Fibroblast of lung (primary cell): ENCODE data around the gene PIK3R6. TPM values are rescaled to one million over a fixed set of nuclear protein-coding genes. Genes with fewer than 3 reads are reported as not detected.

Experiments used
- DNase-seq, 2 donors: peaks; one replicate each; pipeline versions ENCODE4 v3.0.0 to v3.0.0-alpha.2; 2010; ENCODE audit warnings: low read depth in 2 of 2
- H2AFZ ChIP-seq: 2 replicates; pipeline ENCODE4 v1.5.1; 2012; ENCODE audit warnings: low read length, control low read depth, inconsistent platforms
- H3K27ac ChIP-seq: 2 replicates; pipeline ENCODE4 v1.5.1; 2011; ENCODE audit warnings: low read length, control low read depth; ENCODE audit not compliant: insufficient read depth
- H3K27me3 ChIP-seq: 2 replicates; pipeline ENCODE4 v1.5.1; 2011; ENCODE audit warnings: mild to moderate bottlenecking, low read length; ENCODE audit not compliant: control insufficient read depth, insufficient read depth
- H3K36me3 ChIP-seq: 2 replicates; pipeline ENCODE4 v1.5.1; 2011; ENCODE audit warnings: low read length; ENCODE audit not compliant: control insufficient read depth, insufficient read depth
- H3K4me1 ChIP-seq: 2 replicates; pipeline ENCODE4 v1.5.1; 2011; ENCODE audit warnings: low read length; ENCODE audit not compliant: control insufficient read depth, insufficient read depth; ENCODE audit errors: extremely low read depth
- H3K4me2 ChIP-seq: 2 replicates; pipeline ENCODE4 v1.5.1; 2011; ENCODE audit warnings: low read length, control low read depth; ENCODE audit not compliant: insufficient read depth; ENCODE audit errors: extremely low read depth
- H3K4me3 ChIP-seq, 4 experiments: fragments of 200-600 bp in 1 of 4; sonication (generic) in 1 of 4; replicated peaks in 1 of 4; 2 replicates each; pipeline ENCODE4 v1.5.1; 2011 to 2016; ENCODE audit warnings: low read length in 4 of 4, low read depth in 3 of 4, mild to moderate bottlenecking in 3 of 4, control low read depth in 2 of 4, inconsistent platforms in 1 of 4, mixed read lengths in 1 of 4; ENCODE audit not compliant: insufficient read depth in 1 of 4; ENCODE audit errors: control extremely low read depth in 1 of 4
- H3K79me2 ChIP-seq: 2 replicates; pipeline ENCODE4 v1.5.1; 2012; ENCODE audit warnings: mild to moderate bottlenecking, low read length, inconsistent platforms; ENCODE audit not compliant: control insufficient read depth, insufficient read depth
- H3K9ac ChIP-seq: 2 replicates; pipeline ENCODE4 v1.5.1; 2011; ENCODE audit warnings: mild to moderate bottlenecking, low read length, control low read depth; ENCODE audit not compliant: insufficient read depth
- H3K9me3 ChIP-seq: 2 replicates; pipeline ENCODE4 v1.5.1; 2012; ENCODE audit warnings: low read depth, low read length; ENCODE audit not compliant: control insufficient read depth, insufficient read depth
- H4K20me1 ChIP-seq: 2 replicates; pipeline ENCODE4 v1.5.1; 2011; ENCODE audit warnings: low read length; ENCODE audit not compliant: control insufficient read depth, insufficient read depth; ENCODE audit errors: extremely low read depth
- CTCF ChIP-seq, 2 donors: IDR thresholded peaks in 1 of 2; conservative IDR thresholded peaks in 1 of 2; 1 replicate in 1 of 2; 2 replicates in 1 of 2; pipeline ENCODE4 v1.5.1; 2011 to 2012; ENCODE audit warnings: low read length in 2 of 2, control low read depth in 1 of 2, inconsistent platforms in 1 of 2, low read depth in 1 of 2, mild to moderate bottlenecking in 1 of 2
- EZH2 ChIP-seq: IDR thresholded peaks from 2 replicates; pipeline ENCODE4 v1.5.1; 2012; ENCODE audit warnings: low read length, control low read depth, mild to moderate bottlenecking; ENCODE audit errors: missing control alignments
- polyA plus RNA-seq, 2 donors: library from polyadenylated mRNA; depleted of rRNA in 1 of 2; stranded (reverse) in 1 of 2; unstranded in 1 of 2; fragments of >200 nt; gene quantifications; 2 replicates each; pipeline ENCODE4 v1.2.1, GENCODE V29; 2011 to 2012; ENCODE audit warnings: missing spikeins in 1 of 2
- total RNA-seq: library from RNA; depleted of rRNA; stranded (reverse); fragments of >200 nt; gene quantifications from 2 replicates; pipeline ENCODE4 v1.2.1, GENCODE V29; 2014

Gene PIK3R6
- total and polyA plus RNA-seq, 2 donors (not counting 1 experiment from before 2014, with no cell fraction given) = 0.02 TPM; not detected in 1

GRCh38 chr17:8892338-8892690 lies 24.8 kb upstream of the PIK3R6 start:
- Histone ChIP-seq H3K9ac (no peak overlapping the region), H3K27me3 (no peaks in the 10 kb centered on the region), H3K4me1 (no peaks in the 10 kb centered on the region), H3K4me3 (no peak overlapping the region), H3K4me2 (no peak overlapping the region), H3K36me3 (no peaks in the 10 kb centered on the region), H4K20me1 (no peaks in the 10 kb centered on the region), H3K9me3 (no peaks in the 10 kb centered on the region), H3K27ac (no peak overlapping the region), H3K79me2 (no peaks in the 10 kb centered on the region), H2AFZ (no peak overlapping the region)
- DNase-seq = no peak
- TF ChIP-seq EZH2 = no peak
- no peak for TF ChIP-seq CTCF (conservative IDR thresholded peaks at IDR 0.05 in 1 of 2, IDR thresholded peaks at IDR 0.05 in 1 of 2; ENCODE audit: low read depth in 1 of 2, low read length in 2 of 2)

- H3K9me3 ChIP-seq = no peaks in the 10 kb centered on the region
- TF ChIP-seq EZH2 (no peak), CTCF (conservative IDR thresholded peaks at IDR 0.05 in 1 of 2, IDR thresholded peaks at IDR 0.05 in 1 of 2; ENCODE audit: low read depth in 1 of 2, low read length in 2 of 2) (no peak)
- H2AFZ ChIP-seq = no peak overlapping the region
- H3K4me1 ChIP-seq = no peaks in the 10 kb centered on the region
- no peak overlapping the region for H3K4me3 ChIP-seq
- H3K27me3 ChIP-seq = no peaks in the 10 kb centered on the region
- no peaks in the 10 kb centered on the region for H3K79me2 ChIP-seq
- H3K27ac ChIP-seq = no peak overlapping the region
- H4K20me1 ChIP-seq = no peaks in the 10 kb centered on the region
- no peak for DNase-seq
- no peaks in the 10 kb centered on the region for H3K36me3 ChIP-seq
- no peak overlapping the region for H3K4me2 ChIP-seq
- no peak overlapping the region for H3K9ac ChIP-seq
Measured at GRCh38 chr17:8890671-8891070, 23.2 kb upstream of the PIK3R6 start.

GRCh38 chr17:8889458-8890210 lies 22.2 kb upstream of the PIK3R6 start:
- H3K79me2 ChIP-seq = no peaks in the 10 kb centered on the region
- H4K20me1 ChIP-seq = no peaks in the 10 kb centered on the region
- H3K9ac ChIP-seq = no peak overlapping the region
- no peaks in the 10 kb centered on the region for H3K4me1 ChIP-seq
- no peaks in the 10 kb centered on the region for H3K27me3 ChIP-seq
- no peak overlapping the region for H3K4me3 ChIP-seq
- H3K4me2 ChIP-seq = no peak overlapping the region
- no peaks in the 10 kb centered on the region for H3K9me3 ChIP-seq
- no peak for TF ChIP-seq EZH2
- TF ChIP-seq CTCF (conservative IDR thresholded peaks at IDR 0.05 in 1 of 2, IDR thresholded peaks at IDR 0.05 in 1 of 2; ENCODE audit: low read depth in 1 of 2, low read length in 2 of 2) = no peak
- no peak overlapping the region for H3K27ac ChIP-seq
- no peak for DNase-seq
- H3K36me3 ChIP-seq = no peaks in the 10 kb centered on the region
- H2AFZ ChIP-seq = no peak overlapping the region
